HFFc6 (cell line): ENCODE measurements around the gene ARG2. TPM values are rescaled to one million over a fixed set of nuclear protein-coding genes. Genes with fewer than 3 reads are reported as not detected.

ENCODE experiments used
- DNase-seq: peaks from one replicate; pipeline ENCODE4 v3.0.0-alpha.2; 2018
- H3K27ac Mint-ChIP-seq: 2 replicates; pipeline ENCODE4 v1.8.0; 2020; ENCODE audit warnings: mild to moderate bottlenecking, mixed read lengths
- H3K27me3 Mint-ChIP-seq: 2 replicates; pipeline ENCODE4 v1.8.0; 2021; ENCODE audit warnings: mild to moderate bottlenecking, moderate library complexity, mixed read lengths; ENCODE audit not compliant: insufficient read depth
- H3K36me3 Mint-ChIP-seq: 2 replicates; pipeline ENCODE4 v1.8.0; 2021; ENCODE audit warnings: low read depth, mixed read lengths
- H3K4me1 Mint-ChIP-seq: 2 replicates; pipeline ENCODE4 v1.8.0; 2020; ENCODE audit warnings: low read depth, mixed read lengths
- H3K4me3 Mint-ChIP-seq: 2 replicates; pipeline ENCODE4 v1.8.0; 2020; ENCODE audit warnings: mild to moderate bottlenecking, moderate library complexity, mixed read lengths
- H3K9me3 Mint-ChIP-seq: 2 replicates; pipeline ENCODE4 v1.8.0; 2020; ENCODE audit warnings: mild to moderate bottlenecking, mixed read lengths
- CTCF ChIP-seq: fragments of 200-600 bp; sonication (generic); IDR thresholded peaks from 2 replicates; pipeline ENCODE4 v1.5.0; 2021; ENCODE audit warnings: antibody characterized with exemption, mild to moderate bottlenecking
- total RNA-seq, 6 experiments: library from RNA; stranded (reverse); fragmentation: NEBNext Ultra II Directional; extraction: Animal tissue kit (Norgen Biotek cat#: 25700); gene quantifications; 2 replicates in 1 of 6; 3 replicates in 5 of 6; pipeline ENCODE4 v1.2.3, GENCODE V29; 2021

The ARG2 gene
- total RNA-seq, 6 experiments from 2014 or later = 1.4 to 2.2 (median 1.9) TPM

DNA sequence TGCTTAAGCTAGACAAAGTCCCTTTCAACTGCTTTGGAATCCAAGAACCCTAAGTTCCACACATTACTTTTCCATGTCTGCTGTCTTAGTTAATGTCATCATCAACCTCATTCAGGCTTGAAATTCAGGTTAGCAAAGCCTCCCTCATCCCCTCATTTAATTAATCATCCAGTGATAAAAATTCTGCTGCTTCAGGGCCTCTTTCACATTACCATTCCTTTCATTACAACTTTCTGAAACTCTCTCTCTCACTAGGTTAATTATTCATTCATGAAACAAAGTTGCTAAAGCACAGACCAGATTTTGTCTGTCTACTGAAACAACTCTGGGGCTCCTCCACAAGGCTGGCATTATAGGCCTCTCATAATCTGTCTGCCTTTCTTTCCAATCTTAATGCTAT lies 64.1 kb downstream of the ARG2 start:
- Mint-ChIP-seq H3K4me1 (peaks cover 18% of the 10 kb centered on the region), H3K27me3 (no peaks in the 10 kb centered on the region), H3K27ac (no peak overlapping the region), H3K36me3 (peaks cover 52% of the 10 kb centered on the region), H3K9me3 (no peaks in the 10 kb centered on the region), H3K4me3 (no peak overlapping the region)
- no peak for DNase-seq
- no peak for TF ChIP-seq CTCF

DNA sequence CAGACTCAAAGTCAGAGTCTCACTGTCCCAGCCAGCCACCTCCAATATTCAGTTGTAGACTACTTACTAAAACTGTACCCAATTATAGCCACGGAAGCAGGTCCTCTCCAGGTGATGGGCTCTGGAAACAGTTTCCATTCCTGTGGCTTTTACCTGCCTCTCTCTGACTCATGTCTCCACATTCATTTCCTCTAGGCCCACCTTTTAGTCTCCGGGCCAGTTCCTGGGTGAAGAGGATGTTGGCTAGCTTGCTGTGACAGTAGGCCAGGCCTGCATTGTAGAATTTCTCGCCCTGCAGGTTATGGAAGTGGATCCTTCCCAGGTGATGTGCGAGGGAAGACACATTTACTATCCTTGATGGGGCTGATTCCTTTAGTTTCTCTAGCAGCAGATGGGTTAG lies 70.3 kb downstream of the ARG2 start:
- H3K36me3 Mint-ChIP-seq = peaks cover 62% of the 10 kb centered on the region
- H3K4me3 Mint-ChIP-seq = no peak overlapping the region
- H3K4me1 Mint-ChIP-seq = peaks cover 21% of the 10 kb centered on the region
- no peak for TF ChIP-seq CTCF
- H3K9me3 Mint-ChIP-seq = no peaks in the 10 kb centered on the region
- H3K27ac Mint-ChIP-seq = no peak overlapping the region
- DNase-seq = no peak
- peaks cover under 1% of the 10 kb centered on the region; the same call in 1 of the 2 replicates for H3K27me3 Mint-ChIP-seq

- TF ChIP-seq CTCF = no peak
- Mint-ChIP-seq H3K4me3 (peak overlapping the region; percentile 95), H3K4me1 (peaks cover 26% of the 10 kb centered on the region), H3K9me3 (no peaks in the 10 kb centered on the region), H3K27me3 (peaks cover 4% of the 10 kb centered on the region), H3K27ac (peak overlapping the region; percentile 87), H3K36me3 (peaks cover 24% of the 10 kb centered on the region)
- peak; percentile 91 for DNase-seq
Observed at GRCh38 chr14:67694791-67695393, 75.2 kb downstream of the ARG2 start.

DNA sequence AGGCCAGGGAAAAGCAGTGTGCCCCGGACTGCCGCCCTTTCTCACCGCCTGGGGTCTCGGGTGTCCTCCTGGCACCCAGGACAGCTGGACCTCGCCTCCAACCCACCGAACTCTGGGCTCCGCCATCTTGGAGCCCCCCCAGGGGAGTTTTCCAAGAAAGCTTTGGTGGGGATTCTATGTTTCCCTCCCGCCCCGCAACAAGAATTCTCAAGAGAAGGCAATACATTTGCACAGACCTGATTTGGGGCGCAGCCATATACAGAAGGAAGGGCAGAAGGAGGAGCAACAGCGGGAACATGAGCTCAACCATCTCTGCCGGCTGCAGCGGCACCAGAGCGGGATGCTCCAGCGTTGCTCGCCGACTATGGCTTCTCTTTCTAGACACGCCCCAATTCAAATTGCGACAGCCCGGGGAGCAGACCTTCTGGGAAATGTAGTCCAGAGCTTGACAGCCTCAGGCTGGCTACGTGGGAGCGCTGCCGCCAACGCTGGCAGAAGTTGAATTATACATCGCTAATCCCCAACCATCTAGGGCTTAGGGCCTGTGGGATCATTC lies 75.8 kb downstream of the ARG2 start, which contains the start of gene RDH11:
Gene RDH11, minus strand, starts transcription at position 371 of the 556 bp plus-strand sequence. Its CDS starts 61 bp downstream, at position 310.
- Mint-ChIP-seq H3K27ac (peak within 1 kb of the TSS; percentile 87), H3K4me1 (peaks cover 26% of the 10 kb centered on the region), H3K4me3 (peak within 1 kb of the TSS; percentile 95), H3K27me3 (peaks cover 4% of the 10 kb centered on the region), H3K36me3 (peaks cover 18% of the 10 kb centered on the region), H3K9me3 (no peaks in the 10 kb centered on the region)
- no peak for TF ChIP-seq CTCF
- DNase-seq = peak; percentile 90

GRCh38 chr14:67697006-67697405 lies 77.3 kb downstream of the ARG2 start:
- Mint-ChIP-seq H3K27me3 (peaks cover 4% of the 10 kb centered on the region), H3K4me1 (peaks cover 26% of the 10 kb centered on the region), H3K36me3 (peaks cover 5% of the 10 kb centered on the region), H3K27ac (no peak overlapping the region), H3K9me3 (no peaks in the 10 kb centered on the region), H3K4me3 (no peak overlapping the region)
- no peak for TF ChIP-seq CTCF
- DNase-seq = no peak
